Progenitor cell of endocrine pancreas (in vitro differentiated cells): ENCODE measurements around the gene NBPF11. TPM values are rescaled to one million over a fixed set of nuclear protein-coding genes. Genes with fewer than 3 reads are reported as not detected.
"Not testable (repeated sequence)": the region's sequence is repeated elsewhere in the genome, so short reads cannot be mapped to it uniquely, and the experiment has no call there.

ENCODE experiments used
- DNase-seq: peaks from one replicate; pipeline ENCODE4 v3.0.0; 2021; ENCODE audit warnings: low spot score; ENCODE audit not compliant: unreplicated experiment
- H3K27ac Mint-ChIP-seq: 2 replicates; pipeline ENCODE4 v1.8.0; 2021; ENCODE audit warnings: mild to moderate bottlenecking, moderate library complexity, mixed read lengths
- H3K27me3 Mint-ChIP-seq: 2 replicates; pipeline ENCODE4 v1.8.0; 2021; ENCODE audit warnings: mixed read lengths
- H3K36me3 Mint-ChIP-seq: 2 replicates; pipeline ENCODE4 v1.8.0; 2022; ENCODE audit warnings: mixed read lengths; ENCODE audit not compliant: insufficient read depth
- H3K4me1 Mint-ChIP-seq: 2 replicates; pipeline ENCODE4 v1.8.0; 2021; ENCODE audit warnings: low read depth, mixed read lengths
- H3K4me3 Mint-ChIP-seq: 2 replicates; pipeline ENCODE4 v1.8.0; 2021; ENCODE audit warnings: low read depth, mild to moderate bottlenecking, moderate library complexity, mixed read lengths
- H3K9me3 Mint-ChIP-seq: 2 replicates; pipeline ENCODE4 v1.8.0; 2021; ENCODE audit warnings: low read depth, mixed read lengths
- total RNA-seq: library from RNA; stranded (reverse); gene quantifications from 2 replicates; pipeline ENCODE4 v1.2.1, GENCODE V29; 2021

The NBPF11 gene
- total RNA-seq, 1 donor from 2014 or later = 31.0 TPM

GRCh38 chr1:148152795-148153194 lies 714 bp upstream of the NBPF11 start:
- H3K4me3 Mint-ChIP-seq = peak overlapping the region; percentile 52
- not testable (repeated sequence) for H3K27me3 Mint-ChIP-seq, H3K9me3 Mint-ChIP-seq, DNase-seq, H3K36me3 Mint-ChIP-seq, H3K27ac Mint-ChIP-seq
- H3K4me1 Mint-ChIP-seq = peaks cover 10% of the 10 kb centered on the region

- H3K27me3 Mint-ChIP-seq, H3K9me3 Mint-ChIP-seq, DNase-seq, H3K36me3 Mint-ChIP-seq: not testable (repeated sequence)
- Mint-ChIP-seq H3K4me3 (peak overlapping the region; percentile 97), H3K27ac (peak overlapping the region; percentile 99), H3K4me1 (peaks cover 10% of the 10 kb centered on the region)
These were observed 686 bp downstream of the NBPF11 start for GRCh38 chr1:148151371-148151819.

GRCh38 chr1:148150945-148151344 lies 1.1 kb downstream of the NBPF11 start:
- not testable (repeated sequence) for H3K4me1 Mint-ChIP-seq, H3K27me3 Mint-ChIP-seq, DNase-seq, H3K9me3 Mint-ChIP-seq, H3K36me3 Mint-ChIP-seq
- Mint-ChIP-seq H3K4me3 (peak overlapping the region; percentile 97), H3K27ac (peak overlapping the region; percentile 85)

GRCh38 chr1:148150014-148150413 lies 2.1 kb downstream of the NBPF11 start:
- not testable (repeated sequence) for H3K36me3 Mint-ChIP-seq, H3K4me3 Mint-ChIP-seq, DNase-seq, H3K9me3 Mint-ChIP-seq, H3K4me1 Mint-ChIP-seq, H3K27ac Mint-ChIP-seq, H3K27me3 Mint-ChIP-seq

- not testable (repeated sequence) for H3K4me3 Mint-ChIP-seq, H3K27me3 Mint-ChIP-seq, H3K36me3 Mint-ChIP-seq, DNase-seq, H3K27ac Mint-ChIP-seq, H3K4me1 Mint-ChIP-seq, H3K9me3 Mint-ChIP-seq
These were observed 2.8 kb downstream of the NBPF11 start for GRCh38 chr1:148149050-148149815.

GRCh38 chr1:148147052-148147838 lies 4.8 kb downstream of the NBPF11 start:
- H3K9me3 Mint-ChIP-seq, H3K36me3 Mint-ChIP-seq, H3K27ac Mint-ChIP-seq, H3K27me3 Mint-ChIP-seq, H3K4me3 Mint-ChIP-seq, H3K4me1 Mint-ChIP-seq, DNase-seq: not testable (repeated sequence)

- H3K4me3 Mint-ChIP-seq, H3K27ac Mint-ChIP-seq, H3K36me3 Mint-ChIP-seq, H3K27me3 Mint-ChIP-seq, DNase-seq, H3K9me3 Mint-ChIP-seq, H3K4me1 Mint-ChIP-seq: not testable (repeated sequence)
These were observed 5.7 kb downstream of the NBPF11 start for GRCh38 chr1:148146191-148146997.

GRCh38 chr1:148143223-148143622 lies 8.9 kb downstream of the NBPF11 start:
- H3K9me3 Mint-ChIP-seq, H3K4me3 Mint-ChIP-seq, H3K27ac Mint-ChIP-seq, H3K36me3 Mint-ChIP-seq, DNase-seq, H3K4me1 Mint-ChIP-seq, H3K27me3 Mint-ChIP-seq: not testable (repeated sequence)

GRCh38 chr1:148141936-148142335 lies 10.1 kb downstream of the NBPF11 start:
- H3K9me3 Mint-ChIP-seq, H3K27ac Mint-ChIP-seq: not testable (repeated sequence)

GRCh38 chr1:148138606-148139005 lies 13.5 kb downstream of the NBPF11 start:
- H3K4me1 Mint-ChIP-seq, H3K27me3 Mint-ChIP-seq, H3K36me3 Mint-ChIP-seq: not testable (repeated sequence)

More at GRCh38 chr1:148141936-148142335, 10.1 kb downstream of the NBPF11 start:
- not testable (repeated sequence) for DNase-seq, H3K36me3 Mint-ChIP-seq, H3K27me3 Mint-ChIP-seq, H3K4me1 Mint-ChIP-seq, H3K4me3 Mint-ChIP-seq

GRCh38 chr1:148122341-148122740 lies 29.7 kb downstream of the NBPF11 start:
- not testable (repeated sequence) for H3K36me3 Mint-ChIP-seq, H3K4me1 Mint-ChIP-seq, H3K9me3 Mint-ChIP-seq, H3K4me3 Mint-ChIP-seq, H3K27ac Mint-ChIP-seq, H3K27me3 Mint-ChIP-seq, DNase-seq

More at GRCh38 chr1:148138606-148139005, 13.5 kb downstream of the NBPF11 start:
- not testable (repeated sequence) for H3K9me3 Mint-ChIP-seq, H3K4me3 Mint-ChIP-seq, DNase-seq, H3K27ac Mint-ChIP-seq
